ENCODE results near the gene INTS13. TPM values are rescaled to one million over a fixed set of nuclear protein-coding genes. Genes with fewer than 3 reads are reported as not detected.

Gene INTS13, protein sequence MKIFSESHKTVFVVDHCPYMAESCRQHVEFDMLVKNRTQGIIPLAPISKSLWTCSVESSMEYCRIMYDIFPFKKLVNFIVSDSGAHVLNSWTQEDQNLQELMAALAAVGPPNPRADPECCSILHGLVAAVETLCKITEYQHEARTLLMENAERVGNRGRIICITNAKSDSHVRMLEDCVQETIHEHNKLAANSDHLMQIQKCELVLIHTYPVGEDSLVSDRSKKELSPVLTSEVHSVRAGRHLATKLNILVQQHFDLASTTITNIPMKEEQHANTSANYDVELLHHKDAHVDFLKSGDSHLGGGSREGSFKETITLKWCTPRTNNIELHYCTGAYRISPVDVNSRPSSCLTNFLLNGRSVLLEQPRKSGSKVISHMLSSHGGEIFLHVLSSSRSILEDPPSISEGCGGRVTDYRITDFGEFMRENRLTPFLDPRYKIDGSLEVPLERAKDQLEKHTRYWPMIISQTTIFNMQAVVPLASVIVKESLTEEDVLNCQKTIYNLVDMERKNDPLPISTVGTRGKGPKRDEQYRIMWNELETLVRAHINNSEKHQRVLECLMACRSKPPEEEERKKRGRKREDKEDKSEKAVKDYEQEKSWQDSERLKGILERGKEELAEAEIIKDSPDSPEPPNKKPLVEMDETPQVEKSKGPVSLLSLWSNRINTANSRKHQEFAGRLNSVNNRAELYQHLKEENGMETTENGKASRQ
- 12.9 TPM for total RNA-seq (2013)
- polyA plus RNA-seq (1 to 10 TPM; 4.6 to 8.0 (median 7.5) TPM), polyA minus RNA-seq (3.2 and 3.4 TPM in 2 replicates), total RNA-seq (10.8 to 24.0 (median 20.0) reads per million in 11 experiments)

DNA sequence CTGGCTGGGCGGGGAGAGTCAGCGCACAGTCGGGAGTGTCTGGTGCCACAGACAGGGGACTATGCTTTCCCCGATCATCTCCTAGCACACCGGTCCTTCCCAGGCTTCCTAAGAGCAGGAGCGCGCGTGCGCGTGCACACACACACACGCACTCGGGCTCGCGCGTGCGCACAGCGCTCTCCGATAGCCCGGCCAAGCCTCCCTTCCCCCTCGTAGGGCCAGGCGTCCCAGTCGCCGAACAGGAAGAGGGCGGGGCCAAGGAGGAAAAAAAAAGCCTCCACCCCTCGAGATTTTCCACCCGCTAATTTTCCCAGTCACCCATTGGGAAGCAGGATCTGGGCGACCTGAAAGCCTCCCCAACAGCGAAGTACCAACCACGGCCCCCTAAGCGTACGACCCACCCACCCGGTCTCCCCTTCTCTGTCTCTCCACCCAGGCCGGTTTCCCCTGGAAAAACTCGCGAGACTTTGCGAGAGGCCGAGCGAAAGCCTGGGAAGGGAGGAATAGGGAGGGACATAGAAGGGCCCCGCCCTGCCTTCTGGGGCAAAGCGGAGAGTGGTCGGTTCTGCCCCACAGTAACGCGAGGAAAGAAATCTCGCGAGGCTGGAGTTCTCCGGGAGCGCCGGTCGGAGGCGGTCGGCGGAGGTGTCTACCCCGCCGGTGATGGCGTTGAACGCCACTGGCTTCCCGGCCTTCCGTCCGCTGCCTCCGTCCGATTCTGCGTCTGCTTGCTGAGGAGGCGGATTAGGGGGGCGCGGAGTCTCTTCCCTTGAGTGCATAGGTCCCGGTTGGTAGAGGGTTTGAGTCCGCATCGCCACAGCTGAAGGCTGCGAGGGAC is at the start of gene INTS13, which contains the start of gene FGFR1OP2:
Gene INTS13, minus strand, starts transcription at position 119 of the 838 bp plus-strand sequence. CDS start 1,178 bp downstream, outside the sequence.
Gene FGFR1OP2, plus strand, starts transcription at position 608 of the 838 bp plus-strand sequence. CDS start 15,689 bp downstream, outside the sequence.
- Histone ChIP-seq H3K4me1 (ENCODE audit: control insufficient read depth in 1 of 2, insufficient read depth in 2 of 2, low read length in 2 of 2) (peaks cover 39 to 58% of the 10 kb centered on the region in 2 donors), H3K4me3 (replicated peaks in 1 of 3; ENCODE audit: low read depth in 2 of 3, low read length in 3 of 3) (peak within 1 kb of the TSS; percentile 80 to 93 (median 90)), H4K20me1 (ENCODE audit: insufficient read depth, low read length) (peaks cover 32% of the 10 kb centered on the region), H3K9ac (ENCODE audit: insufficient read depth, low read length, poor library complexity, severe bottlenecking) (peak within 1 kb of the TSS; percentile 95), H3K4me2 (replicated peaks; ENCODE audit: extremely low read depth, low read length, poor library complexity, severe bottlenecking) (peak within 1 kb of the TSS; percentile 89), H3K79me2 (ENCODE audit: insufficient read depth, low read length) (peaks cover 92% of the 10 kb centered on the region), H3K27ac (ENCODE audit: low read depth in 1 of 2, low read length in 2 of 2) (peak within 1 kb of the TSS; percentile 92 to 93), H3K36me3 (replicated peaks in 1 of 2; ENCODE audit: control insufficient read depth in 1 of 2, insufficient read depth in 2 of 2, low read length in 2 of 2) (peaks cover 0 to 4% of the 10 kb centered on the region in 2 donors), H3K9me3 (replicated peaks in 1 of 2; ENCODE audit: control insufficient read depth in 1 of 2, insufficient read depth in 1 of 2, low read length in 2 of 2) (no peaks in the 10 kb centered on the region), H2AFZ (ENCODE audit: insufficient read depth, low read depth, low read length, poor library complexity, severe bottlenecking) (peak within 1 kb of the TSS; percentile 85), H3K27me3 (ENCODE audit: control insufficient read depth in 2 of 2, insufficient read depth in 2 of 2, low read length in 2 of 2) (no peaks in the 10 kb centered on the region)
- WGBS (ENCODE audit: insufficient coverage) = 0% methylated on average over 50 of the region's 69 CpGs
- TF ChIP-seq, protein P1, sequence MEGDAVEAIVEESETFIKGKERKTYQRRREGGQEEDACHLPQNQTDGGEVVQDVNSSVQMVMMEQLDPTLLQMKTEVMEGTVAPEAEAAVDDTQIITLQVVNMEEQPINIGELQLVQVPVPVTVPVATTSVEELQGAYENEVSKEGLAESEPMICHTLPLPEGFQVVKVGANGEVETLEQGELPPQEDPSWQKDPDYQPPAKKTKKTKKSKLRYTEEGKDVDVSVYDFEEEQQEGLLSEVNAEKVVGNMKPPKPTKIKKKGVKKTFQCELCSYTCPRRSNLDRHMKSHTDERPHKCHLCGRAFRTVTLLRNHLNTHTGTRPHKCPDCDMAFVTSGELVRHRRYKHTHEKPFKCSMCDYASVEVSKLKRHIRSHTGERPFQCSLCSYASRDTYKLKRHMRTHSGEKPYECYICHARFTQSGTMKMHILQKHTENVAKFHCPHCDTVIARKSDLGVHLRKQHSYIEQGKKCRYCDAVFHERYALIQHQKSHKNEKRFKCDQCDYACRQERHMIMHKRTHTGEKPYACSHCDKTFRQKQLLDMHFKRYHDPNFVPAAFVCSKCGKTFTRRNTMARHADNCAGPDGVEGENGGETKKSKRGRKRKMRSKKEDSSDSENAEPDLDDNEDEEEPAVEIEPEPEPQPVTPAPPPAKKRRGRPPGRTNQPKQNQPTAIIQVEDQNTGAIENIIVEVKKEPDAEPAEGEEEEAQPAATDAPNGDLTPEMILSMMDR (IDR thresholded peaks at IDR 0.05) = no peak
- intact Hi-C loops (cut with micrococcal nuclease) = loop anchor here (2.0 to 5.0 kb wide), 4 partner anchors 15 to 106 kb away; partner anchors contain the start of genes TM7SF3 (in 2 of the 2) and ITPR2 (in 1 of the 2)
- H3K4me3 Mint-ChIP-seq = peak within 1 kb of the TSS; percentile 96 to 98
- peak; percentile 98 to 99 (median 98) for DNase-seq
- peaks cover 6 to 7% of the 10 kb centered on the region in 2 donors for H3K36me3 Mint-ChIP-seq
- peaks cover 57% of the 10 kb centered on the region for H3K4me1 Mint-ChIP-seq
- peak within 1 kb of the TSS; percentile 97 to 100 (median 100) for H3K27ac Mint-ChIP-seq
- H3K9me3 Mint-ChIP-seq = peaks cover 0 to 3% (median 0%) of the 10 kb centered on the region in 7 donors
- peaks cover 0 to 2% (median 0%) of the 10 kb centered on the region in 3 donors for H3K27me3 Mint-ChIP-seq (ENCODE audit: low read depth in 3 of 3)
